ENCODE results near the gene RAI1.

The RAI1 gene

DNA sequence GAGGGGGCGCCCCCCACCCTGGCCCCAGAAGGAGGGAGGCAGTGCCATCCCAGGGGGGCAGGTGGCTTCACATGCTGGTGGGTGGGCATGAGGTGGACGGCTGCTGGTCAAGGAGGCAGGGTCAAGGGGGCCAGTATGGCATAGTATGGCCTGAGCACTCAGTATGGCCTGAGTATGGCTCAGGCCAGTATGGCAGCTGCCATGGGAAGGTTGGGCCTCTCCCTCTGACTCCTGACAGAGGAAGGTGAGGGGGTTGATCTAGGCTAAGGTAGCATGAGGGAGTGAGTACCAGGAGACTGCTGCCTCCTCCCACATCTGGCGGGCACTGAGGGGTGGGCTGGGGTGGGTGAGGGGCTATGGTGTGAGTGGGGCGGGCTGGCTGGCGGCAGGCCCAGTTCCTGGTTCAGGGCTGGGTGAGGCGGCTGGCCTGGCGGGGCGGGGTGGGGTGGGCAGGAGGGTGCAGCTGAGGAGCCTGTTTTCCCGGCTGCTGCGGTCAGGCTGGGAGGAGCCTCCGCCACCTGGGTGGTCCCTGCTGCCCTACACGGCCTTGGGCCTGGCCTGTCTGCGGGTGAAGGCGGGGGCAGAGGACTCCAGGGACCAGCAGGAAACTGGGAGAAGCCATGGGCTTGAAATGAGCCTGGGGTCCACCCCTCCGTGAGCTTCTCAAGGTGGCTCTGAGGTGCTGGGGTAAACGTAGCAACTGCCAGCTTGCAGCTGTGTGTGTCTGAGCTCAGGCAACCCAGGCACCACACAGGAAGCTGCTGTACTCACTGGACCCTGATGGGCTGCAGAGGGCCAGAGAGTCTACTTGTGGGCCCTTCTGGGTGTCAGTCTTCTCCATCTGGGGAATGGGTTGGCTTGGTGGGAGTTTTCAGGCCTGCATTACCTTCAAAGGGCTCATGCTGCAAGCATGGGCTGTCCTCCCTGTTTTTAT lies 57.0 kb downstream of the RAI1 start:
- DNase-seq, result no peak

DNA sequence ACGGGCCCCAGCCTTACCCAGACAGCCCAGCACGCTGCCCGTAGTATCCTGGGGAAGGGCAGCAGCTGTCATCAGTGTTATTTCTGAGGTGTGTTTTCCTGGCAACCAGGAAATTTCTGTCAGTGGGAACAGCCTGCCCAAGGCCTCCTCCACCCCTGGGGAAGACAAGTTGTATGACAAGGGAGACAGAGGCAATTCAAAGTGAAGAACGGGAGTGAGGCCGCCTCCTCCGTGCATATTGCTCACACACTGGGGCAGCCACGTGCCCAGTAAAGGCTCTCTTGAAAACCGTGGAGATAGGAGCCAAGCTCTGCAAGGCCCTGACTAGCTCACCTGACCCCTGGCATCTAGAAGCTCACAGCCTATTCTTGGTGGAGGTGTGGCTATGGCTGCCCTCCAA lies 57.6 kb downstream of the RAI1 start:
- no peak for DNase-seq

DNA sequence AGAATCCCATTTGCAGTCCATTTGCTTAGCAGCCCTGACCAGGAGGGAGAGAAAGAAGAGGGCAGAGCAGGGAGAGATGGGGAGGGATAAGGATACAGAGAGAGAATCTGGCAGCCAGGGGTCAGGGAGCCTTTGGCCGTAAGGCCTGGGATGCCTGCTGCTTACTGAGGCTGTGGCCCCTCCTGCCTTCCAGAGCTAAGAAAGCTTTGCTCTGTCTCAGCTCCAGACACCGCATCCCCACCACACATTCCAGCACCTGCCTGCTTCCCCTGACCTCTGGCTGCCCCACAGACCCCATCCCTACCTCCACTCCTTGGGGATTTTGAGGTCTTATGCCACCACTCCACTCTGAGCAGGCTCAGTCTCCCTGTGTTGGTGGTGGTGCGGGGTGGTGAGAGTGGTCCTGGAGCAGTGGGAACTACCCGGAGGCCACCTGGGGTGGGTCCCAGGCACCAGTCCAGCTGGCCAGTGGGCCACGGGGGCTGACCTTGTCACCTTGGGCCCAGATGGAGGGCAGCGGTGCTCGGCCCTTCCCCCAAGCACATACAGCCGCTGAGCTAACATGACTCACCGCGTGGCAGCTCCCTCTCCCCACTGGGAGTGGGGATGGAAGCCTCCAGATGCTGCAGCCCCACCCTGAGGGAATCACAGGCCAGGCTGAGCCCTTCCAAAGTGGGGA lies 58.3 kb downstream of the RAI1 start:
- peak; percentile 70 for DNase-seq

DNA sequence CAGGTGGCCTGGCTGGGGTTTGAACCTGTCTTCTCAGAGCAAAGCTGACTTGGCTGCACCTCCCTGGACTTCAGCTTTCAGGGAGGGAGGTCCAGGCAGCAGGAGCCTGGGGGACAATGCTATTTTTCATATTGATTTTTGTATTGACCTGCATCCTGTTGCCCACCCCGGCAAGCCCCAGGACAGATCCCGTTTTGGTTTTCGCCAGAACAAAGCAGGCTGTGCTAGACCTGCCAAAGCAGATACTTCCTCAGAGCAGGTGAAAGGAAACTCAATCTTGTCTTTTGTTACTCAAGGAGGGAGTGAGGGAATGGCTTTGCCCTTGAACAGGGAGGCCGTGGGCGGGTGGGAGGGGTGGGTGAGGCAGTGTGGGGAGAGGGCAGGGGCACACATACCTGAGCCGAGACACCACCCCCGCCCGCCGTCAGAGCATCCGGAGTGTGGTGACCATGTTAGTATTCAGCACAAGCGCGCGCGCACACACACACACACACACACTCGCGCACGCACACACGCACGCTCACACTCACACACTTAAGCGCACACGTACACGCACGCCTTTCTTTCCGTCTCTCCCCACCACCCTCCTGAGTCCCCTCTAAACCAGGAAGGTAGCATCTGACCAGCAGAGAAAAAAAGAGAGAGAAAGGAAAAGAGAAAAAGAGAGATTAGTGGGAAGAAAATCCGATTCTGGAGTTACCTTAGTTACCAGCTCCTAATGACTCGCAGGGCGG lies 59.5 kb downstream of the RAI1 start:
- DNase-seq, result peak; percentile 24

DNA sequence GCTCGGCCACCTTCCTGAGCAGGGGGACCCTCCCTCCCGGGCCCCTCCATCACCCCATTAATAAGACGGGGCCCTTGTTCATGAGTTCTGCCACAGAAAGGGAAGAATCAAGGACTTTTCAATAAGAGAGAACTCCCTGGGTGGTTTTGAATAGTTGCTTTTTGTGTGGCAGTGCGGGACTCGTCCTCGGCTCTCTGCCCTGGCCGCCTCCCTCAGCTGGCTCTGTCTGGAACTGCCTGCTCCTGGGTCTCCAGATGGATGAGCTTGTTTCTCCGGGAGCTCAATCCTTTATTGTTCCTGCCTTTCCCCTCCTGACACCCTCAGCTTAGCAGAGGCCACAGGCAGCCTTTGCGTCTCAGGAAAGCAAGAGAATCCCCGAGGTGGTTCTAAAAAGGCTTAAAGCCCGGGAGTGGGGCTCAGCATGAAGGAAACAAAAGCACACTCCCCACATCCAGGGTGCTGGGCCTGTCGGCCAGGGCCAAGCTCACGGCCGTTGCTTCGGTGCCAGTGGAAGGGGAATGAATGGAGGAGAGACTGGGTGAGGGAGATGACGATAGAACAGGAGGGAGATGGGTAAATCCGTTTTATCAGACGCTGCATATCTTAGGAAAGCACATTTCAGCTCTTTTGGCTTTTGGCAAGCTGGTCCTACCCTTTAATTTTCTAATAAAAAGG lies 60.2 kb downstream of the RAI1 start:
- DNase-seq, result peak; percentile 28

DNA sequence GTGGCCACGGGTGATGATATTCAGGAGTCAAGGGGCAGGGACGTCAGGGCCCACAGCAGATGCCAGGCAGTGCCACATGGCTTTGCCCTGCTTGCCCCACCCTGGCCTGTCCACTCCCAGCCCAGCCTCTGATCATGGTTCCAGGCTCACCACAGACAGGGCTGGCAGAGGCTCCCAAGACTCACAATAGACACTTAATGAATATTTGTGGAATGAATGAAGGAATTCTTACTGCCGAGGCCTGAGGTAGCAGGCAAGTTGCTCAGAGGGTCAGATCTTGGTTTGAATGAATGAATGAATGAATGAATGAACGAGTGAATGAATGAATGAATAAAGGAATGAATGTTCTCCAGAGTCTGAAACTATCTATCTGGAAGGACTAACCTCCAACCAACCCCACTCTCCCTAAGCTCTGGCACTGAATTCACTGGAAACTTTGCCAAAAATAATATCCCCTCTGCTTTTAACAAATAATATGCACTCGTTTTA lies 60.9 kb downstream of the RAI1 start:
- peak; percentile 38 for DNase-seq

DNA sequence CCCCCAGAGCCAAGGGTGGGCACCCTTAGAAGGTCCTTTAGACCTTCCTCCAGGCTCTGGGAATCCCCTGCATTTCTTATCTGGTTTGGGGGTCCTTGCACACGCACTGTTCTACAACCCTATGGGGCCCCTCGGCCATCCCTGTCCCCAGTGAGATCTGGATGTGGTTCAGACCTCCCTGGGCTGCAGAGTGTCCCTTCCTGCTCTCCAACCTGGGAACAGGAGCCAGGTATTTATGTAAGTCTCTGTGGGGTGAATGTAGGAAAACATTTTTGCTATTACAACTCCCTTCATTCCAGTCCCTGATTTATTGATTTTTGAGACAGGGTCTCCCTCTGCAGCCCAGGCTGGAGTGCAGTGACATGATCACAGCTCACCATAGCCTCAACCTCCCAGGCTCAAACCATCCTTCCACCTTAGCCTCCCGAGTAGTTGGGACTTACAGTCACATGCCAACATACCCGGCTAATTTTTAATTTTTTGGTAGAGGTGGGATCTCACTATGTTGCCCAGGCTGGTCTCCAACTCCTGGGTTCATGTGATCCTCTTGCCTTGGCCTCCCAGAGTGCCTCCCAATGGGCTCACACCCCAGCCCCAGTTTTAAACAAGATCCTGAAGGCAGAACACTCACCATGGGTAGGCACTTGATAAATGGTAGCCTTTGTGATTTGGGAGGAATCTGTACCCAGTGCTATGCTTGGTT lies 61.6 kb downstream of the RAI1 start:
- DNase-seq, result no peak

DNA sequence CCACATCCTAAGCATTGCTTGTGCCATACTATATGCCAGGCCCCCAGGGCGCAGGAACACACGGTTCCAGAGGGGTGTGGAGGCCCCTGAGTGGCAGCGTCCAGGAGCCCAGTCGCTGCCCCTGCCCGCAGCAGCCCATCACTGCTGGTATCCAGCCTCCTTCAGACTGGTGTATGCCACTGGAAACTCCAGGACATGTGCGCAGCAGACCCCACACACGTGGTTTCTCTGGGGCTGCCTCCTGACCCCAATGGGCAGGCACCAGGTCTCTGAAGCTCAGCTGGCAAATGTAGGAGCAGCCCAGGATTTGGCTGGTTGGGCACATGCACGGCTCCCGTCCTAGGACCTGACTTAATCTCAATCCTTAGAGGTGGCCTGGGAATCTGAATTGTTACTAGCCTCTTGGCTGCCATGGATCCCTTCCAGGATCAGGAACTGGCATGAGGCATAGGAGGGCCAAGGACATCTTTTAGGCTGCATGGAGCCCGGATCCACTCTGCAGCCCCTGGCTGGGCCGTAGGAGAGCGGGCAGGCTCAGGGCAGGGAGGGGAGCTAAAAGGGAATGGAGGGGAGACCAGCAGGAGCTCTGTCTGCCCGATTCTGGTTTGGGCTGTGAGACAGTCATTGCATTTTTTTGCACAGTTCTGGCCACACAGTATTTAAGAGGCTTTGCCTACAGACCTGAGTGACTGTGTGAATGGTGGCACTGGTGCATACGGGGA lies 62.3 kb downstream of the RAI1 start:
- no peak for DNase-seq

DNA sequence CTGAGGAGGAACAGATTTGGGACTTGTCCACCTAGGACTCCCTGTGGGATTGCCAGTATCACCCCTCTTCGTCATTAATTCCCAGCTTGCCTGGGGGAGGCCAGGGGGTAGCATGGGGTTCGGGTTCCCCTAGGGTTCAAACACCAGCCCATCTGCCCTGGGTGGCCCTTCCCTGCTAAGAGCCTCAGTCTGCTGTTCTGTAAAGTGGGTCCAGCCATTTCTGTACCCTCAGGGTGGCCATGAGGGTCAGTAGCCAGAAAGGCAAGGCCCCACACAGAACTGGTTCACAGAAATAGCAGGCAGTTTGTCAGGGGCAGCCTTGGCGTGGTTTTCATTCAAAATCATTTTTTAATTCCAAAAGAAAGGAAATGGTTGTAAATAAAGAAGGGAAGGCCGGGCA lies 62.9 kb downstream of the RAI1 start:
- no peak for DNase-seq

DNA sequence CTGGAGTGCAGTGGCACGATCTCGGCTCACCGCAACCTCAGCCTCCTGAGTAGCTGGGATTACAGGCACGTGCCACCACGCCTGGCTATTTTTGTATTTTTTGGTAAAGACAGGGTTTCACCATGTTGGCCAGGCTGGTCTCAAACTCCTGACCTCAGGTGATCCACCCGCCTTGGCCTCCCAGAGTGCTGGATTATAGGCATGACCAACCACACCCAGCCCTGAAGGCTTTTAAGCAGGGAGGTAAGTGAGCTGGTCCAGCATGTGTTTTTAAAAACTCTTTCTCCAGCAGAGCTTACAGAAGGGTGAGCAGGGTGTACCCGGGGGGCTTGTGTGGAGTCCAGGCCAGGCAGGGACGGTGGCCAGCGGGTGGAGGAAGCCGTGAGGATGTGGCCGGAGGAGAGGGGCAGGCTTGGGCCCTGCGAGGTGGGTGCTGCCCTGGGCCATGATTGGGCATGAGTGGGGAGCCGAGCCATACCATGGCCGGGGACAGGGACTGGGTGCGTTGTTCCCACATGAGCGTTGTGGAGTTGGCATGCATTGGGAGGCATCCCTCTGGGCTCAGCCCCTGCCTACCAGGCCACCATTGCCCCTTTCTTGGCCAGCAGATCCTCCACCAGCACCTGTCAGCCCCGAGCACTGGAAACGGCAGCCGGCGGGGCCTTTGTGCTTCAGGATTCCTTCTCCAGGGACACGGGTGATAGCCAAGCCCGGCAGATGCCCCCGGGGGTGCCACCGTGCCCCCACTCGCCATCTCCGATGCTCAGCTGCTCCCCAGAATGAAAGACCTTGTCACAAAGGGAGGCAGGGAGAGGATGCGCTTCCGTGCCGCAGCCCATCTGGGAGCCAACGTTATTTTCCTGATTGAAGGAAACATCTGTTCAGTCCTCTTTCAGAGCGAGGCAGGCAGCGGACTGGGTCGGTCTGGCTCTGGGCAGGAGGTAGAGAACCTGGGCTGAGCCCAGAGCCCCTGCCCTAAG lies 64.5 kb downstream of the RAI1 start:
- no peak for DNase-seq

DNA sequence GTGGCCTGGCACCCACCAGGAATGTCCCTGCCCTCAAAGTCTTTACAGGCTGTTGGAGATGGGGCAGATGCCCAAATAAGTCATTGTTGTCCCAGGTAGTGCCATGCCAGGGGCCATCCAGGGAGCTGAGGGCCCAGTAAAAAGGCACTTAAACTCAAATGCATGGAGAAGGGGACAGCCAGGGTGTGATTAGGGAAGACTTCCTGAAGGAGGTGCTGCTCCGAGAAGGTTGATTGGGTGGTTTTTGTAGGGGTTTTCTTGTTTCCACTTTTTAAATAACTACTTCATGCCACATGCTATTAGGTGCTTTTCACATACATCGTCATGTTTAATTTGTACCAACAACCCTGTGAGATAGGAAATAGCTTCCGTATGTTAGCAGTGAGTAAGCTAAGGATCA lies 66.9 kb downstream of the RAI1 start:
- DNase-seq, result no peak

DNA sequence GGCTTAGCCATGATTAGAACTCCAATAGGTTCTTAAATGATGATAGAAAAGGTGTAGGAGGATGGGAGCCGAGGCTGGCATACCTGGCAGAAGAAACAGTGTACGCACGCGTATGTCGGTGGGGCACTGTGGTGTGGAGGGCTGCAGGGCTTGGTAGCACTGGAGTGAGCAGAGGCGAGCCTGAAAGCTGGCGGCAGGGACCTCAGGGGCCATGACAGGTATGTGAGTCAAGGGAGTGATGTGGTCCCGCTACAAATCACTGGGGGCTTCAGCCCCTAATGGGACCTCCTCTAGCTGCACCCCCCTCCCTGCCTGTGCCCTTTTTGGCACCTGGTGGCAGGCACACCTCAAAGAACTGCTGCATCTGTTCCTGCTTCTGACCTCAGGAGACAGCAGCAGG lies 67.3 kb downstream of the RAI1 start:
- DNase-seq, result no peak

DNA sequence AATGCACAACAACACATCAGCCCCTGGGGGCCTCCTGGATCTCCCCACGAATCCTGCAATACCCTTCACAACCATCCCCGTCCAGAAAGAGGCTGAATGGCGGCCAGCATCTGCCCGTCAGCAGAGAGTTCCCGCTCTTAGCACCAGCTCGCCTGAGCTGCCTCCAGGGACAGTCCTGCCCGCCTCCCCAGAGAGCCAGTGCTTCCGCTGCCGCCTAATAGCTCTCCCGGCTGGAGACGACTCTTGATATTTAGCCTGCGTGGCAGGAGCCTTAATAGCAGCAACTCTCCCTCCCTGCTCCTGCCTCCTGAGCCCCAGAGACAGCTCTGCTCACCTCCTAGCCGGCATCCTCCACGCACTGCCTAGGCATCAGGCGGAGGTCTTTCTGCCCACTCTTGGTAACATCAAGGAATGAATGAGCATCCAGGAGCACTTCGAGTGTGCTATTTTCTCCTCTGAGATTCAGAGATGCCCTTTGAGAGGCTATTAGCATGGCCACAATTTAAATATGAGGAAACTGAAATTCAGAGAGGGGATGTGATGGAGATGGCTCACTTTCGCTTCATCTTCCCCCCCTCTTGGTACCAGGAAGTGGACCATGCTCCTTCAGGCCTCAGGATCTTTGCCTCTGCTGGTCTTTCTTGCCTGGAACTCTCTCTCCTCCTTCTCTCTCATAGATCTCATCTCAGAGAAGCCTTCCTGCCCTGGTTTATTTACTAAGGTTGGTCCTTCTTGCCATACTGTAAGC lies 67.9 kb downstream of the RAI1 start:
- DNase-seq, result no peak

DNA sequence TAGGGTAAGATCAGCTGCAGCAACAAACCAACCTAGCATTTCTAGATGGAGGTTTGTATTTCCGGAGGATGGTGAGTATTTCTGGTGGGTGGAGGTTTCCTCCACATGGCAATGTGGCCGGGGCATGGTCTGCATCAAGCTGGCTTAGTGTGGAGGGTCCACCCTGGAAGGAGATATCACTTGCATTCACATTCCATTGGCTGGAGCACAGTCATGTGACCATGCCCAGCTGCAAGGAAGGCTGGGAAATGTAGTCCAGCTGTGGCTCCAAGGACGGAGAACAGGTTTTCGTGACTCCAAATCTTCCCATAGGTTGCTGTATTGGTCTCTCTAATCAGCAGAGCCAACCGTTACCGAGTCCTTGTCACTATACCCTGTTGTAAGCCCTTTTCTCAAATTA lies 68.7 kb downstream of the RAI1 start:
- DNase-seq, result peak; percentile 51

DNA sequence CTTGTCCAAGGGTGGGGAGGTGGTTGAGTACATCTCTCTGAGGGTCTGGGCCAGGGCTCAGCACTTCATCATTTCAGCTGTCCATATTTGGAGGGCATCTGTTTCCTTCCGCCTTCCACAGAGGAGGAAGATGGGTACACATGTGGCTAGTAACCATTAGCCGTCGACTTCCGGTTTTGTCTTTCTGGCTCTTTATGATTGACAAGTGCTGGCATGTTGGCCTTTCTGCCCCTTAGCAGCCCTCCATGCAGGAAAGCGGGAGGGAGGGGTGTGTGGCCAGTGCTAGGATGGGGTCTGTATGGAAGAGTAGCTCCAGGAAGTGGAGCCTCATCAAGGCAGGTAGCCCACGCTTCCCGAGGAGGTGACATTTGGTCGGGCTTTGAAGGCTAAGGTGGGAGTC lies 69.6 kb downstream of the RAI1 start:
- no peak for DNase-seq

DNA sequence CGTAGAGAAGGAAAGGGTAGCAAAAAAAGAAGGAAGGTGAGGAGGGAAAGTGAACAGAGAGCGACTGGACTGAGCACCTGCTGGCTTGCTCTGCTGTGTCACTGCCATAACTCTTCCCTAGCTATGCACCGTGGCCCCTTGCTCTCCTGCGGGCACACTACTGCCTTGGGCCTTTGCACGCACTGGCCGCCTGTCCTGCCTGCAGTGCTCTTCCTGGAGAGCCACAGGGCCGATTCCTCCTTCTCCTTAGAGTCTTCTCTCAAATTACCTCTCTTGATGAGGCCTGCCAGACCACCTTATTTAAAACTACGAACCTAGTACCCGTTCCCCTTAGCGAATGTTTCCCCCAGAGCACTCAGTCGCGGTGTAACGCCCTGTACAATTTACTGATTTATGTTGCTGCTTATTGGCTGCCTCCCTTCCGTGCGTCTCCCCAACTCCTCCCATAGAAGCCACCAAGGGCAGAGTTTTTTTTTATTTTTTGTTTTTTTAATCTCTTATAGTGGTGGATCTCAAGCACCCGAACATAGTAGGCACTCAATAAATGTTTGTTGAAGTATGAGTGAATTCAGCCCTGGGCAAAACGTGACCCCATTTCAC lies 70.3 kb downstream of the RAI1 start:
- no peak for DNase-seq

DNA sequence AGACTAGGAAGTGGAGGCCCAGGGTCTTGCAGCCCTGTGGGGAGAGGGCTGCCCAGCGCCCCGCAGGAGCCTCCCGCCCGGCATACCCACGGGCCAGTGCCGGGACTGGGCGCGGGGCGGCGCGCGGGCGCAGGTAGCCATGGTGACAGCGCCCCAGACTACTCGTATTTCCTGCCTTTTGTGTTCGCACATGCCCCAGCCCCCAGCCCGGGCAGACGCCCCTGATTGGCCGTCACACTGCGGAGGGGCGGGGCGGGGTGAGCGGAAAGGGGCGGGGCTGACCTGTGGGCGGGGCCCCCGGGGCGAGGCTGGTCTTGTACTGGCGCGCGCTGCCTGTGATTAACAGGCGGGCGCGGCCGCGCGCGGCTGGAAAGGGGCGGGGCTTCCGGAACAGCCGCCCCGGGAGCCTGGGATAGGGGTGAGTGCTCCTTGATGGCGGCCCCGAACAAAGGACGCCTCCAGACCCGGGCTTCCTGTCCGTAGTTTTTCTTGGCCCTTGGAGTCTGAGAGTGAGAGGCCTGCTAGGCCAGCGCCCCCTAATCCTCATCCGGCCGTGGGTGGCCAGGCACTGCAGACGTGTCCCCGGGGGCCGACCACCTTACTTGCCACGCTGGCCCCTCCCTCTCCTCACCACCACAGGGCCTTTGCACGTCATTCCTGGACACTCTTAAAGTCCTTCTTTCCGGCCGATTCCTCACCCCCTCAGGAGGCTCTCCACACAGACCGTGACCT lies 71.0 kb downstream of the RAI1 start:
- DNase-seq, result peak; percentile 96

DNA sequence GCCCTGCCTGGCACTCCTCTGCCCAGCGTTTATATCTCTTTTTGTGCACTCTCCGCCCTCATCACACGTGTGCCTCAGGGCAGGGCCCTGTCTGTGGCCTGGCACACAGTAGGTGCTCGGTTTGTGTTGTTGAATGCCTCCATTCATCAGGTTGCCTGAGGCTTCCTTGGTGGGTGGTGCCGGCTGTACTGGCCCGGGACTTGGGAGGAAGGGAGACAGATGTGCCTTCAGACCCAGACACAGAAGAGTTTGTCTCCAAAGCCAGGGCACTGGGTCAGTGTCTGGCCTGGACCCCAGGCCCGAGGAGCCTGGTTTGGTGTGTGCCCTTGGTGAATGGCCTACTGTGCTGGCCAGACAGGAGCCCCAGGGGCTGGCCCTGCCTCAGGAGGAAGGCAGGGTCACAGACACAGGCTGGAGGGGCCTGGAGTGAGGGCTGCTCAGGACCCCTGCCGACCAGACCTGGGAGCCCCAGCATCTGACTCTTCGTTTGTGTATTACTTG lies 71.6 kb downstream of the RAI1 start:
- DNase-seq, result no peak

Data from fibroblast of skin of right biceps (primary cell).